Measurements from ENCODE around the gene LHX1.

Gene LHX1

DNA sequence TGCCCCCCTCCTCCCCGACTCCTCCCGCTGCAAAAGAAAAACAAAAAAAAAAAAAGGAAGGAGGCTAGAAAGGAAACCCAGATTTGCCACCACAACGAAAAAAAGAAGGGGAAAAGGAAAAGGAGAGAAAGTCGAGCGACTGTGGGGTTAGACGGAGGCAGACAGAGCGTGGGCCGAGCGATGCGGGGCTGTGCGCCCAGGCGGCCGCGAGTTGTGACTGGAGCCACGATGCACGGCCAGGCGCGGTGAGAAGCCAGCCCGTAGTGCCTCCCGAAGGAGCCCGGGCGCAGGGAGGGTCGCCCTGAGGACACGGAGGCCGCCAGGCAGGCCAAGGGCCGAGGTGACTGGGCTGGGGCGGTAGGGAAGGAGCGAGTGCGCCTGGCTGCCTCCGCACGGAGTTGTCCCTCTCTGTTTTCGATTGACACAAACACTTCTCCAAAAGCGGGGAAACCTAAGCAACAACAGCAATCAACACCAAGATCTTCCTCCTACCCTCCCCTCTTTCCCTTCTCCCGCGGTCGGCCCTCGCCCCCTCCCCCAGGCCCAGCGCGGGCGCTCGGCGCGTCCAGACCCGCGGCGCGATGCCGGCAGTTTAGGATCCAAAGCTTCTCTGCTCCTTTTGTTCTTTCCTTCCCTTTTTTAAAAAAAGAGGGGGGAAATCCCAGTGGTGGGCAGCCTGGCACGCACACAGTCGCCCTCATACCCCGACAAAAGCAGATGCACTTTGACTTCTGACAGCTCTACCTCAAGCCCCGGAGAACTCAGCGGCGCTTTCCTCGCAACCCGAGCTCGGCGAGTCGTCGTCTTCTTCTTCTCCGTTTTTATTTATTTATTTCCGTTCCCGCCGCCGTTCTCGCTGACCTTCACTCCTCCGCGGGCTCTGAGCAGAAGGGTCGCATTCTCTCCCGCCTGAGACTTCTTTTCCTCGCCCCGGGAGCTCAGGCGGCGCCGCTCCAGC lies at the start of gene LHX1:
LHX1 (plus strand) TSS at position 475 of the 958 bp plus-strand sequence. CDS start 723 bp downstream, outside the sequence.
- DNase-seq, result no peak

DNA sequence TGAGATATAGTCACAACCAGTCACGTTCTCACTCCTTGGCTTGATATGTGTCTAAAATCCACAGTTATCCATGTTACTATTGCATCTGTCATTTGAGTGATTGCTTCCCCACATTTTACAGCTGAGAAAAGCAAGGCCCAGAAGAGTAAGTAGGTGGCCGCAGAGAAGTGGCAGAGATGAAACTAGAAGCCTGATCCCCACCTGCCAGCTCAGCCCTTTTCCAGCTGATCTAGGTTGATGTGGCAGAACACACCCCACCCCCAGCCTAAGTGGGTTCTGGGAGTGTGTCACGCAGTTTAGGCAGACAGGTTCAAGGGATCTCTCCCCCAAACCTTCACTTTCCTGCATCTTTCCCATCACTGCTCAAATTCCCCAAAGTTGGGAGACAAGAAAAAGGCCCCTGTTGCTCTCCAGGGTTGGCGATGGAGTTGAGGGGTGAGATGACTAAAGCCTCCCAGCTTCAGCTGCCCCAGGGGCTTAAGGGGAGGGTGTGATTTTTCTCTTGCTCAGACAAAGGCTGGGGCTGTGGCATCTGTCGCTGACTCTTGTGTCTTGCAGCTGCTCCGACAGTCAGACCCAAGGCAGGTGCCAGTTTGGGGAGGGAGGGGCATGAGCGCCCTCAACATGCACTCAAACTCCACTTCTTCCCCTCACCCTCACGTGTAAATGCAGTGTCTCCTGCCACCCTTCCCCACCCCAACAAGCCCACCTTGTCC lies 48.9 kb upstream of the LHX1 start:
- DNase-seq, result peak; percentile 83

DNA sequence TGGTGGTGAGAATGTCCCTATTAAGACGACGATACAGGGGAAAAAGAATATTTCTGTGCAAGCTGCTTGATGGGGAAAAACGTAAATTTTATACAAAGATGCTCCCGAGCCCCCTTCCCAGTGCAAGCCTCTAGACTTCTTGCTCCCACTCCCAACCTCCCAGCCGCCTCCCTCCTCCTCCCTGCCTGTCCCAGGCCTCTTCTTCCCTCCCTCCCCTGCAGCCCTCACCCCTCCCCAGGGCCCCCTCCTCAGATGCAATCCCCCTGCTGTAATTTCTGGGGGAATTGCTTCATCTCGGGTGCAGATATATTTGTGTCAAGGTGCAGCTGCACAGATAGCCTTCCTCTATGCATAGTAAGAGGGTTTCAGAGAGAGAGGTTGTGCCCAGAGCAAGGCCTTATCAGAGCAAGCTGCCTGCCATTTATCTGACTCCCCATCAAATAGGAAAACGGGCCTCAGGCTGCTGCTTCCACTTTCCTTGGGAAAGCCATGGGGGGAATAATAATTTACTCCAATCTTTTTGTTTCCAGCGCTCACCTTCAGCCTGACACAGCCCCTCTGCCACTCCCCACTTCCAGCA lies 47.4 kb upstream of the LHX1 start:
- DNase-seq, result no peak

DNA sequence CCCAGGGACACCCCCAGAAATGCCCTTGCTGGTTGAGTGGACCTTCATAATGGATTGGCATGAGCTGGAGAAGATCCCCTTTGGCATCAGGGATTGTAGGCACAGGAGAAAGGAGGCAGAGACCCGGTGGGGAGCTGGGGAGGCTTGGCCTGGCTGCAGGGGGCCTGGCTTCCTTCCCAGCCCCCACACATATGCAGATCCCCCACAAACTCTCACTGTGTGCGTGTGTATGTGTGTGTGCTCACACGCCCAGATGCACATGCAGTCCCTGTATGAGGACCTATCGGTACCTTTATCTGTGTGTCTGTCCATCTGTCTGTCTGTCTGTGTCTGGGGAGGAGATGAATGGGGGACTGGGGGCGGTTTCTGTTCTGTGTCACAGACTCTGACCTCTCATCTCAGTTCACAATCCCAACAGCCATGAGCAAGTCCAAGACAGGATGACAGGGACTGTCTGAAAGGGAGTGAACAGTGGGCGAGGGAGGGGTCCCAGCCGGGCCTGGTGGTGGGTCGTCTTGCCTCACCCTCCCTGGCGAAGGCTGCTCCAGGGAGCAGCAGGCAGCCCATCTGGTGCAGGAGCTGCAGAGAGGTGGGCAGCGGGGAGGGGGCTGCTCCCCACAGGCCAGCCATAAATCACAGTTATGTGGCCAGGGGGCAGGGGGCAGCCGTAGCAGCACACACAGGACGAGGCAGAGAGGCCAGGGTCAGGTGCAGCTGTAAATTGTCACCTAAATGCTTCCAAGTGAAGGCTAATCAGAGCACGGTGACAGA lies 46.7 kb upstream of the LHX1 start:
- no peak for DNase-seq

DNA sequence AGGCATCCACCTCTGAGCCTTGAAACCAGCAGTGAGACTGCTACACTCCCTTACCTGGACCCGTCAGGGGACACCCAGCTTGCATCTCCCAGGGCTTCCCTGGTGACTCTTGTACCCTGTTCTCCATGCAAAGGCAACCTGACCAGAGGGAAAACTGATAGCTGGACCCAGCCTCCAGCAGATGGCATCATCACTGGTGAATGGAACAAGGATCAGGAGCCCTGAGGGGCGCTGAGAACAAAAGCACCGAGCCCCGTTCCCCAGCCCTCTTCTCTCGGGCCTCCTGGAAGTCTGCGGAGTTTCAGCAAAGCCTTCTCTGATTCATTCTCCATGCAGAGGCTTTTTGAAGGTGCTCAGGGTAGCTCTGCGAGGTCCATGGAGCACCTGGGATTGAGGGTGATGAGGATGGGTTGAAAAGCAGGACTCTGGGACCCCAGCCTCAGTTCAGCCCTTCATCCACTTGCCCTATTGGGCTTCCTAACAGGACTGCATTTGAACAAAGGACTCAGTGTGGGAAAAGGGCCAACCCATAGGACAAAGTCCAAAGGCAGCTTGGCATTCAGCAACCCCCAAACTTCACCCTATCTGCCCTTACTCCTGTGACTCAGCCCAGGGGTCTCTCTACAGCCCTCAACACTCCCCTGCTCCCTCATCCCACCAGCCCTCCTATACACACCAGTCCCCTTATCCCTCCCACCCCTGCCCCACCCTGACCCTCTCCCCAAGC lies 45.0 kb upstream of the LHX1 start:
- no peak for DNase-seq

DNA sequence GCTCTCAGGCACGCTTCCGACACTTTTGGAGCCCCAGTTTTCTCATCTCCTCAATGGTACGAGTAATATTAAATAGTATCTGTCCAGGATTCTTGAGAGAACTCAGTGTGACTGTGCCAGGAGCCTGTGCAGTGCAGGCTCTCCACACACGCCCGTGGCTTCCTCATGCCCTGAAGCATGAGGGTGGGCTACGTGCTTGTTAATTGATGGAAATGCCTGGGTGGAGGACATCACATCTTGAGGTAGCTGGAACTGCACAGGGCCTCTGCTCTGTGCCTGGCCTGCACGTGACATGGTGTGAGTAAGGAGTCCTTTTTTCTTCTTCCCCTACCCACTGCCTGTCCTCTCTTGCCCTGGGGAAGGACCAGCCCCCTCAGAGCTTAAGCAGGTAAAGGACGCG lies 43.1 kb upstream of the LHX1 start:
- no peak for DNase-seq

DNA sequence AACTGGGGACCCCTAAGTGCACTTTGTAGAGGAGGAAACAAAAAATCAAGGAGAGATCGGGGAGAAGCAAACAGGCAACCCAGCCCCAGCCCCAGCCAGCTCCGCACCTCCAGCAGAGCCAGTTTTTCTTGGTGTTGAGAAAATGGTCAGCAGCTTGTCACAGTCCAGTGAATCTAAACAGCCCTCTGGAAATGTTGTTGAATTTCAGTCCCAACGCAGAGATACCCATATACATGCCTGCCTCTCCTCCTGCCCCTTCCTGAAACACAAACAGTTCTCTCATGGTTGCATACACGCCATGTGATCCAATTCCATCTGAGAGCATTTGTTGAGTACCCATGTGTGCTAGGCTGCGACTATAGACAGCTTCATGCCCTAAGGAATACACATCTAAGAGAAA lies 42.4 kb upstream of the LHX1 start:
- no peak for DNase-seq

DNA sequence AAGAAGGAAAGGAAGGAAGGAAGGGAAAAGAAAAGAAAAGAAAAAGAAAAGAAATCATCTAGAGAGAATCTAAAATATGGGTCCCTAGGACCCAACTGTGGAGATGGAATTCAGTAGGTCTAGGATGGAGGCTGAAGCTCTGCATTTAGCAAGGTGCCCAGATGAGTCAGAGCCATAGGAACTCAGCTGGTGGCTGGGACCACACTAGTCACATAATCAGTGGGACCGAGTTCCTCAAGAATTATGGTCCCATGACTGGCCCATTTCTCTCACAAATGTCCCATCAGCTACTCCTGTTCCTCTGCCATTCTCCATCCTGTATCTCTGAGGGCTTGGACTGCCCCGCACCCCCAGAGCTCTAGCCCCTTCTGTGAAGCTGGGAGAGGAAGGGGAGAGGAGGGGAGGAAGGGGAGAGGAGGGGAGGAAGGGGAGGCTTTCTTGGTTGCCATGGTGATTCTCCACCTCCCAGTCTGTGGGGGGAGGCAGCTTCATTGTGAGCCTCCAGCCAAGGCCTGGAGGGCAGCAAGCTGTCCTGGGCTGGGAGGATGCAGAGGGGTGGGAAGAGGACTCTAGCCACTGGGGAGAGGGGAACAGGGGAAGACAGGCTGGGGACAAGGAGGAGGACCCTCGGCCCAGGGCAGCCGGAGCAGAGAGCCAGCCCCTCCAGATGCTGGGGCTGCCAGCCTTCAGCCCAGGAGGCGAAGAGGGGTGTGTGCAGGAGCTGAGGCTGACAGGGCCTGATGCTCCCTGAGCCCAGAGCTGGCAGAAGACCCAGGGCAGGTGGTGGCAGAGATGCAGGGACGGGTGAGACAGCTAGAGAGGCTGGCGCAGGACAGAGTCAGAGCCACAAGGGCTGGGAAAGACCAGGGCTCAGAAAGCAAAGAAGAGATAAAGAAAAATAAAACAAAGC lies 37.8 kb upstream of the LHX1 start:
- DNase-seq, result no peak

DNA sequence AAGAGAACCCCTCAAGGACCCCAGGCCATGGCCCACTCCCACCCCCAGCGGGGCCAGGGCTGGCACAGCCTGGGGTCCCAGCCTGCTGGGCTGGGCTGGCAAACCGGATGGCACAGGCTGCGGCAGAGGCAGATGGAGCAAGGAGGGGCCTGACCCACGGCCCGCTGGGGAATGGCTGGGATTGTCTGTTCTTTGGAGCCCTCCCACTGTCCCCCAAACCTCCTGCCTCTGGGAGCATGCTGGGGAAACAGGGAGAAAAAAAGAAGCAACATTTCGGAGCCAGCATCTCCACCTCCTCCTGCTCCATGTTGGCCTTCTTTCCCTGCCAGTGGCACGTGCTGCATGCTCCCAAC lies 37.1 kb upstream of the LHX1 start:
- DNase-seq, result no peak

DNA sequence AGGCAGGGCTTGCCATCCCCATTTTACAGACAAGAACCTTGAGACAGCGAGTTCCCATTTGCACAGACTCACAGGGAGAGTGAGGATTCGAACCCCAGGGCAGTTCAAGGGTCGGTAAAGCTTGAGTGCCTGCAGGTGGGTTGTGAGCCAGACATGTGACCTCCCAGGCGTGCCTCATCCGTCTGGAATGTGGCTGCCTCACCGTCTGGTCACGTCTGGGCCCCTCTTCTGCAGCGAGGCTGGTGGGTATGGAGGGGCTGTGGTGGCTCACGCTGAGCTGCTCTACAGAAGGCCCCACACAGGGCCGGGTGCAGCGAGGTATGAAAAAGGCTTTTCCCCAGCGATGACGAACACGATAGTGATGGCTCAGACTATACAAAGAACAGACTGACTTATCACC lies 35.8 kb upstream of the LHX1 start:
- DNase-seq, result no peak

DNA sequence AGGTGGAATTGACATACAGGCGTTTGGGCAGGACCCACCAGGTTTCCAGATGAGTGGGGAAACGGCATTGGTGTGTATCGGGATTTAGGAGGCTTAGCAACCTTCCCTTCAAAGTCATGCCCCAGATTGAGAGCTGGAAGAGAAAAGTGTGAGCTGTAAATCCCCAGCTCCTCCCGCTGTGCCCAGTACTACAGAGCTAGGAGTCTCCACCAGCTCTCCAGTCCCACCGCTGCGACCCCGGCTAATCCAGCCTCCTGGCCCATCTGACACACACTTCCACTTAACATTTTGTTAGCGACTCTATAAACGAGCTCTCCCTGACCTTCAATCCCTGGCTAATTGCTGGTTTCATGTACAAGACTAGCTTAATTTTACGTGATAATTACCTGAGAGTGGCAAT lies 29.9 kb upstream of the LHX1 start:
- DNase-seq, result no peak

DNA sequence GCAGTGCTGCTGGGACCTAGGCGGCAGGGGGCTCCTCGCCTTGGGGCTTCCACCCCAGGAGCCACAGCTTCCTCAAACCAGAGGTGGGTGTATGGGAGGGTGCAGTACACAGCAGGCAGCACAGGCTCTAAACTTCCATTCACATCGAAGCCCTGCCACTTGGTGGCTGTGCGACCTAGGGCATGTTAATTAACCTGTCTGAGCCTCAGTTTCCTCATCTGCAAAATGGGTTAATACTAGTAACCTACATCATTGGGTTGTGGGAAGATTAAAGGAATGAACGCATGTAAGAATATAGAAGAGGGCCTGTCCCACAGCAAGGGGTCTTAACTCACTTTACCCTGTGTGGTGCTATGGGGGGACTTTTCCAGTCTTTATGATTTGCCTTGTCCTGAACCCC lies 26.8 kb upstream of the LHX1 start:
- DNase-seq, result no peak

DNA sequence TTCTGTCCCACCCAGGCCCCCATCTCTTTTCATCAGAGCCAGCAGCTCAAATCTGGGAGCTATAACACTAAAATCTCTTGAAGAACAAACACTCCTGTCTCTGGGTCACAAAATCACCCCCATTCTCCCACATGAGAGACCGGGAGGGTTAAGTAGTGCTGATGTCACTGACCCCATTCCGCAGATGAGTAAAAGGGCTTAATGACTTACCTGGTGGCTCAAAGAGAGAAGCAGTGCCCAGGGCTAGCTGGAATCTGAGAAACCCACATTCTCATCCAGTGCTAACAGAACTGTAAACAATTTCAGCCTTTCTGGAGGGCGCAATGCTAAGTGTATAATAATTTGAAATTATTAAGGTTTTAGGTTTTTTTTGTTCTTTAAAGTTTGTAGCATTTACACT lies 26.3 kb upstream of the LHX1 start:
- DNase-seq, result no peak

DNA sequence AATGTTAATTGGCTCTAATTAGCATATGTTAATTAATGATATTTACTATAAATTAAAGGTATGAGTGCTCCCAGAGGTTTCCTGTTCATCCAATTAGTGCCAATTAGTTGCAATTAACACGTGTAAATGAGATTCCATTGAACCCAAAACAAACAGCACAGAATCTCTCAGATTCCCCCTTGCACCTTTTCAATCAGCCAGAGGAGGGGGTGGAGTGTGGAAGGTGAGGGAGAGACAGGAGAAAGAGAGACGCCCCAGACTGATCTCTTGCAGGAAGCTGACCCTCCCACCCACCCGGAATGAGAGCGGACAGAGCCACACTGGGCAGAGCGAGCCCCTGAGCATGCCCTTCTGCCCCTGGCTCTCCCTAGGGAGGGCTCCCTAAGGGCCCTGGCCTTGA lies 24.1 kb upstream of the LHX1 start:
- DNase-seq, result no peak

DNA sequence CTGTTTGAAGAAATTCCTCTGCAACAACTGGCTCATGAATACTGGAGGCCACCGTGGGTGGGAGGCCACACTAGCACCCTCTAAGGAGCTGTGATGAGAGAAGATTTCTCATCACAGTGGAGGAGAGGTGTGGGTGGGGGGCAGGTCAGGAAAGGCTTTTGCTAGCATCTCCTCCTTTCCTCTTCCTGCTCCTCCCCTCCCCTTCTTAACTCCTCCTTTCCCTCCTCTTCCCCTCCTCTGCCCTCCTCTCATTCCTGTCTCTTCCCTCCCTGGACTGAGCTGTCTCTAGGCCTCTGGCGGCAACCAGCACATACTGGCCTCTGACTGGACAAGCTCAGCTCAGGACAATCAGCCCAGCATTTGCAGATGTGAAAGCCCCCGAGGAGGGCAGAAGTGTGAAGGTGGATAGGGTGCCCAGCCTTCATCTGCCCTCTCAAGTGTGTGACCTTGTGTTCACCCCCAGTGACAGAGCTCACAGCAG lies 19.0 kb upstream of the LHX1 start:
- no peak for DNase-seq

DNA sequence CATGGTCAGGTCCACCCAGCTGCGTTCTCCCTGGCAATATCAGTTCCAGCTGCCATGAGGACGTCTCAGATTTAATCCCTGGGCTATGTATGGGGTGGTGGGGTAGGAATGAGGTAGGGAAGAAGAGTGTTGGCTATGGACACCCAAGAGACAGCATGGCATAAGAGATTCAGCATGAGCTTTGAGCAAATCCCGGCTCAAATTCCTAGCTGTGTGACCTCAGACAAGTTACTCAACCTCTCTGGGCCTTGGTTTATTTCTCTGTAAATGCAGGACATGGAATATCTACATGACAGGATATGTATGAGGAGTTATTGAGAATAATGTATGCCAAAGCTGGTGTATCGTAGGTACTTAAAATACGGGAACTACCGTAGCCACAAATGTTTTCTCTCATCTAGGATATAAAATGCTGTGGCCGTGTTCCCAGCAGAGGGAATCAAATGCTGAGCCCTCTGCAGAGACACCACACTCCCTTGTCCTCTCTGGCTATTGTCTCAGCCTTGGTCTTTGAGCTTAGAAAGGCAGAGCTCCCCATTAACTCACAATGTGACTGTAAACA lies 17.8 kb upstream of the LHX1 start:
- no peak for DNase-seq

DNA sequence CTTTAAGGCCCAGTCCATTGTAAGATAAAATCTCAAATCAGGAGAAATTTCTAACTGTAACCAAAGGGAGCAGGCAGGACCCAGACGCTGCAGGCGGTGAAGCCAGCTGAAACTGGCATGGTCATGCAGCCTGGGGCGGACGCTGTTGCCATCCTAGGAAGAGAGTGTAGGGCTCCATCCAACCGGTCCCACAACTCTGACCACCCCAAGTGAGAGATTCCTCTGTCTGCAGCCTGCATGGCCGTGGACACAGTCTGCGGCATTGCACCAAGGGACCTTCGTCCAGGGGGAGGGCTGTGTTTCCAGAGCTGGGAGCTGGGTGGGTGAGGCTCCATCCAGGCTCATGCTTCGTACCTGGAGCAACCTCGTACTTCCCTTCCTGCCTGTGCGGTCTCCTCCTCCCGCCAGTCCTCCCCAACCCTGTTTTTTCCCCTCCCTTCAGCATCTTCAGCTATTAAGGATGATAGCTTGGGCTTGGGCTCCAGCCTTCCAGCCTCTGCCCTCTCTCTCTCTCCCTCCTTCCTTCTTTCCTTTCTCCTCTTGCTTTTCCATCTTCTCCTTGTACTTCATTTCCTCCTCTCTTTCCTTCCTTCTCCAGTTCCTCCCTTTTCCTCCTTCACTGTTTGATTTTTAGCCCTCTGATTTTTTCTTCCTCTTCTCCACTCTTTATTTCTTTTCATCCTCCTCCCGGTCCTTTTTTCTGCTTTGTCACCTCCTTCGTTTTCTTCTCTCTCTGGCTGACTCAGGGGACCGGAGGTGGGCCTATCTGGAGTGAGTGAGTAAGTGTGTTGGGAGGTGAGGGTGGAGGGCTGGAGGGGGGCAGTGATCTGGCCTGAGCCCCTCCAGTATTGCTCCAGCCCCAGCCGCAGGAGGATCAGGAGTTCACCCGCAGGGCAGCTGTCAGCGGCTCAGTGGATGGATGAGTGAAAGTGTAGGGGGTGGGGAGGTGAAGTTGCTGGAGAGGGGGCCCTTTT lies 17.0 kb upstream of the LHX1 start:
- no peak for DNase-seq

DNA sequence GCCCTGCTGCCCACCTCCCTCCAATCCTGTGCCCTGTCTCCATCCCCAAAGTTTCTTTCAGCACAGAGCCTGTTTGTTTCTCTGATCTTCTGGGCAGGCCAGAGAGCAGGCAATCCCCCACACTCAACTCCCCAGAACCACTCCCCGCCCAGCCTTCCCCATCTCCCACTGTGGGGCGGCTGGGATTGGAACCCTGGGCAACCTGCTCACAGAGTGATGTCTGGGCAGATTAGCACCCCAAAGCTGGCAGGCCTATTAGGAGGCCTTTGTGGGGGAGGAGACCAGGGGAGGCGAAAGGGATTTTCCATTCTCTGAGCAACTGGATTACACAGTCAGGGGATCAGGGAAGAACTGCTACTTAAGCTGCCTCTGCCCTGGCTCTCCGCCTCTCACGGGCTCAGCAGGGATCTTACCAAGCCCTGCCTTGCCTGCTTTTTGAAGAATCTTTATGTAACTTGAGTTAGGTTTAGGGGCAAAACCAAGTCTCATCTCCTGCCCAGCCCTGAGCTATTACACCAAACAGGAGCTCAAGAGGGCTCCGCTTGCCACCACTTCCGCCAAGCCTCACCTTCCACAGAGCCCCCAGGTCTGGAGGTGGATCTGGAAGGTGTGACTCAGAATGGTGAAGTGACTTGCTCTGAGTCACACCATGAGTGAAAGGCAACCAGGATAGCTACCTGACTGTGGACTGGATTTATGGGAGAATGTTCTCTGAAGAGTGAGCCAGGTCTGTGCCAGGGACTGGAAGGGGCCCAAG lies 16.0 kb upstream of the LHX1 start:
- no peak for DNase-seq

DNA sequence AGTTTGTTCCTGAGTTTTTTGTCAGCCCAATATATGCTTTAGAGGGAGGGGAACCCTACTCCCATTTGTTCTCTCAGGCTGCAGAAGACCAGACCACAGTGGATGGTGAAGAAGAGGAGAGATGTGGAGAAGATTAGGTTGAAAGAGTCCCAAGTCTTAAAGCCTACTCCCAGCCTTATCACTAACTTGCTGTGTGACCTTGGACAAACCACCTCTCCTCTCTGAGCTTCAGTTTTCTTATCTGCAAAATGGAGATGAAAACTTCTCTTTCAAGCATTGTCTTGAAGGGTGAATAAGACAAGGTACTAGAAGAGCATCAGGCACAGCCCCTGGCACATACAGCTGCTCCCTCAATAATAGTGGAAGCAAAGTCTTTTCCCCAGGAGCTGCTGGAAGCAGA lies 15.1 kb upstream of the LHX1 start:
- no peak for DNase-seq
